ENCODE measurements around the gene FKBP5. TPM values are rescaled to one million over a fixed set of nuclear protein-coding genes. Genes with fewer than 3 reads are reported as not detected.

Gene FKBP5
- total RNA-seq, 1 donor from 2014 or later = 9.7 TPM

DNA sequence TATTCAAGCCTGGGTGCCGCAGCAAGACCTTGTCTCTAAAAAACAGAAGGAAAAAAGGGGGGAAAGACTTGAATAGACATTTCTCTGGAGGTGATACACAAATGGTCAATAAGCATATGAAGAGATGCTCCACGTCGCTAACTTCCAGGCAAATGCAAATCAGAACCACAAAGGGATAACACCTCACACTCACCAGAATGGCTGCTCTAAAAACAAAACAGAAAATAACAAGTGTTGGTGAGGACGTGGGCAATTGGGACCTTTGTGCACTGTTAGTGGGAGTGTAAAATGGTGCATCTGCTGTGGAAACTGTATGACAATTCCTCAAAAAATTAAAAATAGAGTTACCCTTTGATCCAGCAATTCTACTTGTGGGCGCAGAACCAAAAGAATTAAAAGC is 127.6 kb downstream of the FKBP5 start:
- TF ChIP-seq, protein P1, sequence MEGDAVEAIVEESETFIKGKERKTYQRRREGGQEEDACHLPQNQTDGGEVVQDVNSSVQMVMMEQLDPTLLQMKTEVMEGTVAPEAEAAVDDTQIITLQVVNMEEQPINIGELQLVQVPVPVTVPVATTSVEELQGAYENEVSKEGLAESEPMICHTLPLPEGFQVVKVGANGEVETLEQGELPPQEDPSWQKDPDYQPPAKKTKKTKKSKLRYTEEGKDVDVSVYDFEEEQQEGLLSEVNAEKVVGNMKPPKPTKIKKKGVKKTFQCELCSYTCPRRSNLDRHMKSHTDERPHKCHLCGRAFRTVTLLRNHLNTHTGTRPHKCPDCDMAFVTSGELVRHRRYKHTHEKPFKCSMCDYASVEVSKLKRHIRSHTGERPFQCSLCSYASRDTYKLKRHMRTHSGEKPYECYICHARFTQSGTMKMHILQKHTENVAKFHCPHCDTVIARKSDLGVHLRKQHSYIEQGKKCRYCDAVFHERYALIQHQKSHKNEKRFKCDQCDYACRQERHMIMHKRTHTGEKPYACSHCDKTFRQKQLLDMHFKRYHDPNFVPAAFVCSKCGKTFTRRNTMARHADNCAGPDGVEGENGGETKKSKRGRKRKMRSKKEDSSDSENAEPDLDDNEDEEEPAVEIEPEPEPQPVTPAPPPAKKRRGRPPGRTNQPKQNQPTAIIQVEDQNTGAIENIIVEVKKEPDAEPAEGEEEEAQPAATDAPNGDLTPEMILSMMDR (IDR thresholded peaks at IDR 0.05; ENCODE audit: insufficient read depth, low read length, poor library complexity, severe bottlenecking) = no peak
- peaks cover 6% of the 10 kb centered on the region for H3K27me3 ChIP-seq (ENCODE audit: control insufficient read depth, insufficient read depth, low read length)
- DNase-seq (ENCODE audit: low read depth) = no peak
- no peaks in the 10 kb centered on the region for H3K36me3 ChIP-seq (ENCODE audit: control insufficient read depth, insufficient read depth, low read length)
- H3K4me3 ChIP-seq (ENCODE audit: low read depth, low read length) = no peak overlapping the region

DNA sequence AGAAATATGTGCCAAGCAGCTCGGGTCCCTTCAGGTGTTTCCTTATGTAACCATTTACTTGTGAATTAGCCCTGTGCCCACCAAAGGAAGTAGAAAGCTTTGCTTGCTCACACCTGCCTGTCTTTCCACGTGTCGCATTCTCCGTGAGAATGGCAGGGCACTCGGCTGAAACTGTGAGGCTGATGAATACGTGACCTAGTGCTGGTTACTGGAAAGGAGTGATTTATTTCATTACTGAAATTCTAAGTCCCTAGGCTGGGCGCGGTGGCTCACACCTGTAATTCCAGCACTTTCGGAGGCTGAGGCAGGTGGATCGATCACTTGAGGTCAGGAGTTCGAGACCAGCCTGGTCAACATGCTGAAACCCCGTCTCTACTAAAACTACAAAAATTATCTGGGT is 130.1 kb downstream of the FKBP5 start:
- peaks cover 8% of the 10 kb centered on the region for H3K27me3 ChIP-seq (ENCODE audit: control insufficient read depth, insufficient read depth, low read length)
- TF ChIP-seq, protein P1 (IDR thresholded peaks at IDR 0.05; ENCODE audit: insufficient read depth, low read length, poor library complexity, severe bottlenecking) = no peak
- no peak overlapping the region for H3K4me3 ChIP-seq (ENCODE audit: low read depth, low read length)
- no peaks in the 10 kb centered on the region for H3K36me3 ChIP-seq (ENCODE audit: control insufficient read depth, insufficient read depth, low read length)
- DNase-seq (ENCODE audit: low read depth) = no peak

DNA sequence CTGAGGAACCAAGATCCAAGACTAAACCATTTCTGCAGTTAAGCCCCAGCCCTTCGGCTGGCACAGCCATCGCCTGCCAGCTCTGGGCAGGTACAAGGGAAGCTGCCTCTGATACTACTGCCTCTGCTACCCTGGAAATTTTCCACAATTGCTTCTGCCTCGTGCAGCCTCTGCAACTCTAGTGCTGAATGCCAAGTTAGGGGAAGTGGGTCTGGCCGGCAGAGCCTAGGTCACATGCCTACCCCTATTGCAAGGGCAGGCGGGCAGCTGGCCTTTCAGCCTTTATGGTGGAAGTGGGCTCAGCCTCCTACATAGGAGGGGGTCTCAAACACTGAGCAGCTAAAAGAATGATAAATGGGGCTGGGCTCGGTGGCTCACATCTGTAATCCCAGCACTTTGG is 131.5 kb downstream of the FKBP5 start:
- Histone ChIP-seq H3K4me3 (ENCODE audit: low read depth, low read length) (no peak overlapping the region), H3K27me3 (ENCODE audit: control insufficient read depth, insufficient read depth, low read length) (peaks cover 10% of the 10 kb centered on the region), H3K36me3 (ENCODE audit: control insufficient read depth, insufficient read depth, low read length) (no peaks in the 10 kb centered on the region)
- TF ChIP-seq, protein P1 (IDR thresholded peaks at IDR 0.05; ENCODE audit: insufficient read depth, low read length, poor library complexity, severe bottlenecking) = no peak
- no peak for DNase-seq (ENCODE audit: low read depth)

GRCh38 chr6:35554811-35555210 is 133.9 kb downstream of the FKBP5 start:
- Histone ChIP-seq H3K27me3 (ENCODE audit: control insufficient read depth, insufficient read depth, low read length) (peaks cover 8% of the 10 kb centered on the region), H3K36me3 (ENCODE audit: control insufficient read depth, insufficient read depth, low read length) (no peaks in the 10 kb centered on the region), H3K4me3 (ENCODE audit: low read depth, low read length) (no peak overlapping the region)
- TF ChIP-seq, protein P1 (IDR thresholded peaks at IDR 0.05; ENCODE audit: insufficient read depth, low read length, poor library complexity, severe bottlenecking) = no peak
- DNase-seq (ENCODE audit: low read depth) = no peak

DNA sequence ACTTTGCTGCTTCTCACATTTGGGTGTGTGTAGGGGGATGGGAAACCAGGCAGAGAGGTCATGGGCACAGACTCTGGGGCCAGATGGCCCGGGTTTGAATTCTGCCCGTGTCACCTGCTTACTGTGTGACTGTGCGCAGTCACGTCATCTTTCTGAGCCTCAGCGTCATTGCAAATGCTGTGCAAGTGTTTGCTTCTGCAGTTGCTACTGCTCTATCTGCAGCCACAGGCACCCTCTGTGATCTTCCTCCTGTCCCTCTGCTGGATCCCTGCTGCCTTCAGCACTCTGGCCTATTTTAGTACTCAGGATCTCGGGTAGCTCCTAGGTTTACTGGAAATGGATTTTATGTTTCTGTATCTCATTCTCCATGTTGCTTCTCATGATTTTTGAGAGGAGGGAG is 135.4 kb downstream of the FKBP5 start:
- H3K4me3 ChIP-seq (ENCODE audit: low read depth, low read length) = no peak overlapping the region
- H3K27me3 ChIP-seq (ENCODE audit: control insufficient read depth, insufficient read depth, low read length) = peaks cover 4% of the 10 kb centered on the region
- TF ChIP-seq, protein P1 (IDR thresholded peaks at IDR 0.05; ENCODE audit: insufficient read depth, low read length, poor library complexity, severe bottlenecking) = no peak
- no peaks in the 10 kb centered on the region for H3K36me3 ChIP-seq (ENCODE audit: control insufficient read depth, insufficient read depth, low read length)
- no peak for DNase-seq (ENCODE audit: low read depth)

DNA sequence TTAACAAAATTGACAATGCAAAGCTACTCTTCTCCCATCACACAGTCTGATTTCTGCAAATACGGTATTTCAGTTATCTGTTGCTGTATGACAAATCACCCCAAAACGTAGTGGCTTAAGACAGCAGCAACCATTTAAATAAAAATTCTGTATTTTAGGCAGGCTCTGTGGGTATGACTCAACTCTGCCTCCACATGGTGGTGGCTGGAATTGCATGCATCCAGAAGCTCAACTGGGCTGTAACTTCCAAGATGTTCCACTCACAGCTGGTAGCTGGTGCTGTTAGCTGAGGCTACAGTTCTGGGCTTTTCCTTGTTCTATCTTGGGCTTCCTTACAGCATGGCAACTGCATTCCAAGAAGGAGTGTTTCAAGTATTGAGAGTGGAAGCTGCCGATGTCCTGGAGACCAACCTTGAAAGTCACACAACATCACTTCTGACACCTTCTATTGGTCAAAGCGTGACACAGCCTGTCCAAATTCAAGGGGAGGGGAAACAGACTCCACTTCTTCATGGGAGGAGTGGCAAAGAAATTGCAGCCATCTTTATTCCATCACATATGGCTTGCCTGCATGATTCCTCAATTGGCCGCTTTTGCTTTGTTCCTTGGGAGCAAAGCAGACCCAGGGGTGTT is 136.3 kb downstream of the FKBP5 start:
- DNase-seq (ENCODE audit: low read depth) = no peak
- Histone ChIP-seq H3K4me3 (ENCODE audit: low read depth, low read length) (no peak overlapping the region), H3K27me3 (ENCODE audit: control insufficient read depth, insufficient read depth, low read length) (peaks cover 4% of the 10 kb centered on the region), H3K36me3 (ENCODE audit: control insufficient read depth, insufficient read depth, low read length) (no peaks in the 10 kb centered on the region)
- TF ChIP-seq, protein P1 (IDR thresholded peaks at IDR 0.05; ENCODE audit: insufficient read depth, low read length, poor library complexity, severe bottlenecking) = peak; percentile 82

All from kidney epithelial cell (primary cell).